Hematopoietic multipotent progenitor cell treated with erythropoietin and hydrocortisone succinate and interleukin-3 and kit ligand, for 8 days (in vitro differentiated cells): ENCODE data around the gene GJB3.

ENCODE experiments used
- DNase-seq: peaks from one replicate; pipeline ENCODE4 v3.0.0-alpha.2; 2015

The GJB3 gene

DNA sequence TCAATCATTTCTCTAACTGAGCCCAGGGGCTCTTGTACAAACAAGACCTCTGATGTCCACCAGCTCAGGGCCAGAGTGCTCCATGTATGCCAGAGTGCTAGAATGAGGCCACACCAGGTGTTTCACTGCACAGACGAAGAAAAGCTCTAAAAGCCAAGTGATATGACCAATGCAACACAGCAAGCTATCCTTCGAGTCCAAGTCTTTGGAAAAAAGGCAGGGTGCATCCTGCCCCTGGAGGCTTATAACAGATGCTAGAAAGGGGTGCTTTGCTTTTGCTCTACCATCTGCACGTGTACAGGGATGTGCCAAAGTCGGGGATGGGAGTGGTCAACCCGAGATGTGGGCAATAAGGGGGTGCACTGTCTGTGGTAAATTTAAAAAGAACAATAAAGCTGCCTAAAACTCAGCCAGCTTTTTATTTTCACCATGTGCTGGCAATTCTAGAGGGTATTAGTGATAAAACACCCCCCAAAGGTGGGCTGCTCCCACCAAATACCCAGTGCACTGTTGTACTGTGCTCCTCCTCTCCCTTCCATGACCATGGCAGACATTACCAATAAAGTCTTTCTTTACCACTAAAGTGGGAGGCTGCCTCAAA lies 46.4 kb downstream of the GJB3 start:
- no peak for DNase-seq

- no peak for DNase-seq
Measured at GRCh38 chr1:34828611-34829010, 47.6 kb downstream of the GJB3 start.

DNA sequence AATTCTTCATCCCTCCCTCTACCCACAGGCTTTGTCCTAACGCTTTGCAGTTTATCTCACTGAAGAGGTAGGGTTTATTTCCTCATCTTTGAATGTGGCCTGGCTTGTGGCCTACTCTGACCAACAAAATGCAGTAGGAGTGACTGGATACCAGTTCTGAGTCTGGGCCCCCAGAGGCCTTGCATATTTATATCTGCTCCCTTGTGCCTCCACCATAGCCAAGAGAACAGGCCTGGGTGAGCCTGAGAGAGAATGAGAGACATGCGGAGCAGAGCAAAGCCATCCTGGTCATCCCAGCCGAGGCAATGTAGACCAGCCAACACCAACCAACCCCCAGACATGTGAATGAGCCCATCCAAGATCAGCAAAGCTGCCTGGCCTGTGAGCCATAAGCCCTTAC lies 48.2 kb downstream of the GJB3 start:
- DNase-seq = peak; percentile 52

- no peak for DNase-seq
Measured at GRCh38 chr1:34831721-34832246, 50.8 kb downstream of the GJB3 start.

- DNase-seq = no peak
Measured at GRCh38 chr1:34833711-34834110, 52.7 kb downstream of the GJB3 start.
